ENCODE data around the gene FAM13B.
A peak's percentile ranks its signal among the peaks of the same experiment; 100 is the strongest.

The FAM13B gene

GRCh38 chr5:137888863-137889759, 143.8 kb downstream of the FAM13B start, which contains the start of gene PKD2L2:
TSS of gene PKD2L2 (plus strand) at chr5:137889457. CDS start at chr5:137889492, 35 bp downstream.
- peak; percentile 94 for DNase-seq

GRCh38 chr5:137888466-137888862, 144.4 kb downstream of the FAM13B start:
- DNase-seq = no peak
